HG02970 (cell line): ENCODE data around the gene DYNLT4.
"Not testable (repeated sequence)": the region's sequence is repeated elsewhere in the genome, so short reads cannot be mapped to it uniquely, and the experiment has no call there.

Experiments used
- ATAC-seq: cut with Tn5 transposase; IDR thresholded peaks from one replicate; pipeline ENCODE4 v1.9.1; 2021; ENCODE audit warnings: mild to moderate bottlenecking, moderate library complexity, moderate number of reproducible peaks; ENCODE audit not compliant: unreplicated experiment, low FRiP score

Gene DYNLT4

GRCh38 chr1:44811234-44811633 is 4.1 kb upstream of the DYNLT4 start:
- ATAC-seq, result no peak

- ATAC-seq, result not testable (repeated sequence)
Measured at GRCh38 chr1:44810762-44811105, 3.6 kb upstream of the DYNLT4 start.

- ATAC-seq, result no peak
Measured at GRCh38 chr1:44810101-44810761, 3.1 kb upstream of the DYNLT4 start.

GRCh38 chr1:44808938-44809917 is 2.1 kb upstream of the DYNLT4 start:
- ATAC-seq, result no peak

GRCh38 chr1:44808063-44808937 is 1.1 kb upstream of the DYNLT4 start, which contains the start of gene BTBD19:
TSS of gene BTBD19 (plus strand) at chr1:44808523. CDS start at chr1:44808821, 298 bp downstream.
- peak; percentile 4 for ATAC-seq

GRCh38 chr1:44807364-44808062 is 362 bp upstream of the DYNLT4 start:
- ATAC-seq, result peak; percentile 32

GRCh38 chr1:44806025-44806703 is 987 bp downstream of the DYNLT4 start:
- no peak for ATAC-seq

GRCh38 chr1:44805311-44806024 is 1.7 kb downstream of the DYNLT4 start:
- ATAC-seq, result no peak

GRCh38 chr1:44803312-44804095 is 3.6 kb downstream of the DYNLT4 start:
- no peak for ATAC-seq

- no peak for ATAC-seq
Measured at GRCh38 chr1:44803062-44803311, 4.2 kb downstream of the DYNLT4 start.

- no peak for ATAC-seq
Measured at GRCh38 chr1:44802306-44803061, 4.7 kb downstream of the DYNLT4 start.

- no peak for ATAC-seq
Measured at GRCh38 chr1:44801491-44802305, 5.5 kb downstream of the DYNLT4 start.

GRCh38 chr1:44799770-44800584 is 7.2 kb downstream of the DYNLT4 start, which contains the start of gene PLK3:
TSS of gene PLK3 (plus strand) at chr1:44800377. CDS start at chr1:44800464, 87 bp downstream.
- ATAC-seq, result peak; percentile 79

- ATAC-seq, result no peak
Measured at GRCh38 chr1:44798481-44799365, 8.4 kb downstream of the DYNLT4 start.

- not testable (repeated sequence) for ATAC-seq
Measured at GRCh38 chr1:44797886-44798285, 9.3 kb downstream of the DYNLT4 start.
